RWPE1 (cell line): Measurements from ENCODE around the gene ZNF280D.

Source experiments
- CTCF ChIA-PET: fragments of 350-600 bp; sonication (Branson Sonifier 250); formaldehyde crosslinking; extraction: SDS; loops from one replicate; lab custom pipeline; 2021; lab: Yijun Ruan, JAX
- POLR2A ChIA-PET: fragments of 400-600 bp; formaldehyde crosslinking; extraction: SDS; loops from one replicate; lab custom pipeline; 2020; ENCODE audit warnings: antibody characterized with exemption; ENCODE audit not compliant: low non-redundant PET; lab: Yijun Ruan, JAX
- DNase-seq: peaks from one replicate; pipeline ENCODE4 v3.0.0; 2012; ENCODE audit warnings: low spot score
- H3K27ac ChIP-seq: fragments of 450-650 bp; 2 replicates; pipeline ENCODE4 v1.5.1; 2017
- CTCF ChIP-seq: fragments of 450-650 bp; conservative IDR thresholded peaks from 2 replicates; pipeline ENCODE4 v1.5.1; 2017; ENCODE audit warnings: low read depth, mild to moderate bottlenecking

Gene ZNF280D

GRCh38 chr15:56667517-56667916, 65.8 kb downstream of the ZNF280D start:
- ChIA-PET POLR2A (no interaction called here), CTCF (interaction anchor here (0.5 kb wide), 1 partner anchor 546 kb away, joined by 4 read pairs; no protein-coding TSS in a partner anchor)
- H3K27ac ChIP-seq, result no peak overlapping the region
- TF ChIP-seq CTCF, result no peak
- DNase-seq, result no peak

- DNase-seq, result no peak
- POLR2A ChIA-PET, result no interaction called here
- H3K27ac ChIP-seq, result no peak overlapping the region
- no peak for TF ChIP-seq CTCF
- CTCF ChIA-PET, result no interaction called here
Observed at GRCh38 chr15:56660943-56661342, 72.4 kb downstream of the ZNF280D start.

GRCh38 chr15:56659197-56659596, 74.1 kb downstream of the ZNF280D start:
- ChIA-PET CTCF (interaction anchor here (0.6 kb wide), 1 partner anchor 112 kb away, joined by 3 read pairs; no protein-coding TSS in a partner anchor), POLR2A (no interaction called here)
- H3K27ac ChIP-seq, result no peak overlapping the region
- no peak for TF ChIP-seq CTCF
- no peak for DNase-seq

GRCh38 chr15:56654624-56655023, 78.7 kb downstream of the ZNF280D start:
- ChIA-PET POLR2A (no interaction called here), CTCF (no interaction called here)
- TF ChIP-seq CTCF, result no peak
- no peak overlapping the region for H3K27ac ChIP-seq
- DNase-seq, result no peak

- no peak overlapping the region for H3K27ac ChIP-seq
- CTCF ChIA-PET, result interaction anchor here (0.6 kb wide), 1 partner anchor 115 kb away, joined by 3 read pairs; no protein-coding TSS in a partner anchor
- no peak for DNase-seq
- TF ChIP-seq CTCF, result no peak
- POLR2A ChIA-PET, result no interaction called here
Observed at GRCh38 chr15:56654216-56654615, 79.1 kb downstream of the ZNF280D start.

GRCh38 chr15:56653787-56654186, 79.5 kb downstream of the ZNF280D start:
- CTCF ChIA-PET, result interaction anchor here (0.6 kb wide), 1 partner anchor 116 kb away, joined by 3 read pairs; no protein-coding TSS in a partner anchor
- no peak for DNase-seq
- no peak for TF ChIP-seq CTCF
- no peak overlapping the region for H3K27ac ChIP-seq
- POLR2A ChIA-PET, result no interaction called here

GRCh38 chr15:56653107-56653506, 80.2 kb downstream of the ZNF280D start:
- no peak for TF ChIP-seq CTCF

More at GRCh38 chr15:56653107-56653506, 80.2 kb downstream of the ZNF280D start:
- DNase-seq, result no peak
- ChIA-PET POLR2A (no interaction called here), CTCF (no interaction called here)
- H3K27ac ChIP-seq, result no peak overlapping the region
